ENCODE results near the gene PPEF1.

Gene PPEF1

GRCh38 chrX:18701621-18702361 is 5.7 kb upstream of the PPEF1 start:
- ChIA-PET CTCF (no interaction called here), POLR2A (no interaction called here)
- TF ChIP-seq ELF4 (IDR thresholded peaks at IDR 0.05) = no peak
- no peak for DNase-seq (ENCODE audit: extremely low spot score)

GRCh38 chrX:18702362-18703195 is 4.9 kb upstream of the PPEF1 start:
- CTCF ChIA-PET = no interaction called here
- POLR2A ChIA-PET = no interaction called here

GRCh38 chrX:18709833-18710232 is 2.4 kb downstream of the PPEF1 start:
- no peak for TF ChIP-seq L3MBTL2 (conservative IDR thresholded peaks at IDR 0.05)
- no peak for TF ChIP-seq NFRKB (IDR thresholded peaks at IDR 0.05)
- TF ChIP-seq PKNOX1 (IDR thresholded peaks at IDR 0.05) = no peak
- POLR2A ChIA-PET = no interaction called here
- CTCF ChIA-PET = no interaction called here
- DNase-seq (ENCODE audit: extremely low spot score) = no peak

More at GRCh38 chrX:18702362-18703195, 4.9 kb upstream of the PPEF1 start:
- TF ChIP-seq NFRKB (IDR thresholded peaks at IDR 0.05) (no peak), SP1 (IDR thresholded peaks at IDR 0.05) (no peak), PKNOX1 (IDR thresholded peaks at IDR 0.05) (no peak), ELF4 (IDR thresholded peaks at IDR 0.05) (no peak), BHLHE40 (IDR thresholded peaks at IDR 0.05; ENCODE audit: borderline replicate concordance) (no peak), FOXA1 (IDR thresholded peaks at IDR 0.05) (no peak), ZNF384 (IDR thresholded peaks at IDR 0.05) (no peak), CTBP1 (IDR thresholded peaks at IDR 0.05; ENCODE audit: borderline replicate concordance) (no peak), FOXK2 (IDR thresholded peaks at IDR 0.05) (no peak), TARDBP (IDR thresholded peaks at IDR 0.05) (no peak), FOXM1 (IDR thresholded peaks at IDR 0.05; ENCODE audit: borderline replicate concordance) (no peak), ARNT (IDR thresholded peaks at IDR 0.05) (no peak), HDGF (IDR thresholded peaks at IDR 0.05; ENCODE audit: borderline replicate concordance) (no peak), L3MBTL2 (conservative IDR thresholded peaks at IDR 0.05) (no peak), SUZ12 (IDR thresholded peaks at IDR 0.05) (no peak), LEF1 (IDR thresholded peaks at IDR 0.05; ENCODE audit: borderline replicate concordance) (no peak)
- no peak for DNase-seq (ENCODE audit: extremely low spot score)

GRCh38 chrX:18714910-18715309 is 7.5 kb downstream of the PPEF1 start:
- POLR2A ChIA-PET = no interaction called here
- no peak for DNase-seq (ENCODE audit: extremely low spot score)
- CTCF ChIA-PET = no interaction called here
- no peak for TF ChIP-seq CTBP1 (IDR thresholded peaks at IDR 0.05; ENCODE audit: borderline replicate concordance)
- no peak for TF ChIP-seq HDGF (IDR thresholded peaks at IDR 0.05; ENCODE audit: borderline replicate concordance)
- TF ChIP-seq ELF4 (IDR thresholded peaks at IDR 0.05) = no peak

- no peak for DNase-seq (ENCODE audit: extremely low spot score)
- CTCF ChIA-PET = no interaction called here
- POLR2A ChIA-PET = no interaction called here
- TF ChIP-seq HDGF (IDR thresholded peaks at IDR 0.05; ENCODE audit: borderline replicate concordance) (no peak), TARDBP (IDR thresholded peaks at IDR 0.05) (no peak), ARNT (IDR thresholded peaks at IDR 0.05) (no peak), FOXM1 (IDR thresholded peaks at IDR 0.05; ENCODE audit: borderline replicate concordance) (no peak), CTBP1 (IDR thresholded peaks at IDR 0.05; ENCODE audit: borderline replicate concordance) (no peak), L3MBTL2 (conservative IDR thresholded peaks at IDR 0.05) (no peak), SUZ12 (IDR thresholded peaks at IDR 0.05) (no peak), NFRKB (IDR thresholded peaks at IDR 0.05) (no peak)
Measured at GRCh38 chrX:18719852-18720251, 12.4 kb downstream of the PPEF1 start.

- TF ChIP-seq TARDBP (IDR thresholded peaks at IDR 0.05) (no peak), SP1 (IDR thresholded peaks at IDR 0.05) (no peak), CTBP1 (IDR thresholded peaks at IDR 0.05; ENCODE audit: borderline replicate concordance) (no peak), LEF1 (IDR thresholded peaks at IDR 0.05; ENCODE audit: borderline replicate concordance) (no peak), L3MBTL2 (conservative IDR thresholded peaks at IDR 0.05) (no peak), FOXA1 (IDR thresholded peaks at IDR 0.05) (no peak), SUZ12 (IDR thresholded peaks at IDR 0.05) (no peak), ZNF384 (IDR thresholded peaks at IDR 0.05) (no peak), FOXK2 (IDR thresholded peaks at IDR 0.05) (no peak), ELF4 (IDR thresholded peaks at IDR 0.05) (no peak), BHLHE40 (IDR thresholded peaks at IDR 0.05; ENCODE audit: borderline replicate concordance) (no peak), PKNOX1 (IDR thresholded peaks at IDR 0.05) (no peak), FOXM1 (IDR thresholded peaks at IDR 0.05; ENCODE audit: borderline replicate concordance) (no peak), HDGF (IDR thresholded peaks at IDR 0.05; ENCODE audit: borderline replicate concordance) (no peak), ARNT (IDR thresholded peaks at IDR 0.05) (no peak), NFRKB (IDR thresholded peaks at IDR 0.05) (no peak)
- POLR2A ChIA-PET = no interaction called here
- CTCF ChIA-PET = no interaction called here
- DNase-seq (ENCODE audit: extremely low spot score) = no peak
Measured at GRCh38 chrX:18721683-18722499, 14.4 kb downstream of the PPEF1 start.
